ENCODE data around the gene HLA-DQA2. TPM values are rescaled to one million over a fixed set of nuclear protein-coding genes. Genes with fewer than 3 reads are reported as not detected.
"Not testable (repeated sequence)": the region's sequence is repeated elsewhere in the genome, so short reads cannot be mapped to it uniquely, and the experiment has no call there.

Gene HLA-DQA2
- 2.2 TPM for total RNA-seq

- TF ChIP-seq CTCF (IDR thresholded peaks at IDR 0.05) = no peak
- Histone ChIP-seq H3K4me3 (no peak within 1 kb of the TSS), H3K9me3 (no peaks in the 10 kb centered on the region), H3K27ac (no peak within 1 kb of the TSS), H3K4me1 (no peaks in the 10 kb centered on the region), H3K27me3 (no peaks in the 10 kb centered on the region), H3K36me3 (no peaks in the 10 kb centered on the region)
- no peak for DNase-seq (ENCODE audit: low spot score in 2 of 2)
- intact Hi-C loops (cut with DNase I) = no loop called here
These were observed at the start of gene HLA-DQA2 for GRCh38 chr6:32741031-32741960. HLA-DQA2 (plus strand) TSS chr6:32741391; CDS start chr6:32741444, 53 bp downstream.

GRCh38 chr6:32692019-32692418, 49.2 kb upstream of the HLA-DQA2 start:
- no peaks in the 10 kb centered on the region for H3K36me3 ChIP-seq
- intact Hi-C loops (cut with DNase I) = no loop called here
- no peaks in the 10 kb centered on the region for H3K9me3 ChIP-seq
- no peaks in the 10 kb centered on the region for H3K4me1 ChIP-seq
- no peak for TF ChIP-seq CTCF (IDR thresholded peaks at IDR 0.05)
- no peak for DNase-seq (ENCODE audit: low spot score in 2 of 2)
- no peak overlapping the region for H3K27ac ChIP-seq
- no peaks in the 10 kb centered on the region for H3K27me3 ChIP-seq
- no peak overlapping the region for H3K4me3 ChIP-seq

GRCh38 chr6:32697031-32697430, 44.2 kb upstream of the HLA-DQA2 start:
- Histone ChIP-seq H3K9me3 (no peaks in the 10 kb centered on the region), H3K27me3 (no peaks in the 10 kb centered on the region), H3K27ac (no peak overlapping the region), H3K4me3 (no peak overlapping the region), H3K36me3 (no peaks in the 10 kb centered on the region), H3K4me1 (no peaks in the 10 kb centered on the region)
- TF ChIP-seq CTCF (IDR thresholded peaks at IDR 0.05) = no peak
- intact Hi-C loops (cut with DNase I) = no loop called here
- no peak for DNase-seq (ENCODE audit: low spot score in 2 of 2)

GRCh38 chr6:32700391-32701040, 40.7 kb upstream of the HLA-DQA2 start:
- Histone ChIP-seq H3K4me3 (no peak overlapping the region), H3K27ac (no peak overlapping the region), H3K9me3 (peaks cover 0 to 3% of the 10 kb centered on the region in 2 donors), H3K4me1 (no peaks in the 10 kb centered on the region), H3K36me3 (no peaks in the 10 kb centered on the region), H3K27me3 (no peaks in the 10 kb centered on the region)
- DNase-seq (ENCODE audit: low spot score in 2 of 2) = no peak
- intact Hi-C loops (cut with DNase I) = loop anchor here (2.0 to 5.0 kb wide), 2 partner anchors 268 to 288 kb away; no protein-coding TSS in a partner anchor
- peak; percentile 29 to 42 (median 30) for TF ChIP-seq CTCF (IDR thresholded peaks at IDR 0.05)

GRCh38 chr6:32703347-32703746, 37.8 kb upstream of the HLA-DQA2 start:
- TF ChIP-seq CTCF (IDR thresholded peaks at IDR 0.05) = no peak
- no peak for DNase-seq (ENCODE audit: low spot score in 2 of 2)
- no peaks in the 10 kb centered on the region for H3K27me3 ChIP-seq

GRCh38 chr6:32705164-32705563, 36.0 kb upstream of the HLA-DQA2 start:
- intact Hi-C loops (cut with DNase I); H3K27ac ChIP-seq; H3K36me3 ChIP-seq; H3K9me3 ChIP-seq; DNase-seq (ENCODE audit: low spot score in 2 of 2); H3K27me3 ChIP-seq; H3K4me3 ChIP-seq; H3K4me1 ChIP-seq: not testable (repeated sequence)

More at GRCh38 chr6:32703347-32703746, 37.8 kb upstream of the HLA-DQA2 start:
- no peak overlapping the region for H3K4me3 ChIP-seq
- peaks cover 0 to 3% of the 10 kb centered on the region in 2 donors for H3K9me3 ChIP-seq
- no peaks in the 10 kb centered on the region for H3K4me1 ChIP-seq
- H3K36me3 ChIP-seq = no peaks in the 10 kb centered on the region
- H3K27ac ChIP-seq = no peak overlapping the region
- intact Hi-C loops (cut with DNase I) = loop anchor here (5.0 kb wide), 1 partner anchor 291 kb away; no protein-coding TSS in a partner anchor
